CD14-positive monocyte (primary cell): Measurements from ENCODE around the gene COPB2. TPM values are rescaled to one million over a fixed set of nuclear protein-coding genes. Genes with fewer than 3 reads are reported as not detected.

Source experiments
- DNase-seq, 3 donors: peaks; one replicate each; pipeline ENCODE4 v3.0.0-alpha.2; 2011 to 2022
- H2AFZ ChIP-seq: 2 replicates; pipeline ENCODE4 v1.6.0; 2012; ENCODE audit warnings: mild to moderate bottlenecking, low read depth, low read length, inconsistent platforms; ENCODE audit not compliant: insufficient read depth, poor library complexity, severe bottlenecking
- H3K27ac ChIP-seq, 2 donors: 1 replicate in 1 of 2; 2 replicates in 1 of 2; pipeline ENCODE4 v1.5.1; 2012 to 2013; ENCODE audit warnings: low read length in 2 of 2, control low read depth in 1 of 2, inconsistent platforms in 1 of 2, low read depth in 1 of 2, mild to moderate bottlenecking in 1 of 2
- H3K27me3 ChIP-seq, 2 donors: one replicate each; pipeline versions ENCODE4 v1.6.0 to v1.6.1; 2011 to 2013; ENCODE audit warnings: low read length in 2 of 2; ENCODE audit not compliant: control insufficient read depth in 2 of 2, insufficient read depth in 2 of 2
- H3K36me3 ChIP-seq, 2 donors: replicated peaks in 1 of 2; 1 replicate in 1 of 2; 2 replicates in 1 of 2; pipeline versions ENCODE4 v1.5.1 to v1.6.1; 2012 to 2013; ENCODE audit warnings: low read length in 2 of 2, control low read depth in 1 of 2, inconsistent platforms in 1 of 2, mild to moderate bottlenecking in 1 of 2; ENCODE audit not compliant: insufficient read depth in 2 of 2, control insufficient read depth in 1 of 2
- H3K4me1 ChIP-seq, 2 donors: 1 replicate in 1 of 2; 2 replicates in 1 of 2; pipeline versions ENCODE4 v1.5.1 to v1.6.1; 2012 to 2013; ENCODE audit warnings: low read length in 2 of 2, control low read depth in 1 of 2, inconsistent platforms in 1 of 2, mild to moderate bottlenecking in 1 of 2, moderate library complexity in 1 of 2; ENCODE audit not compliant: insufficient read depth in 2 of 2, control insufficient read depth in 1 of 2
- H3K4me2 ChIP-seq: replicated peaks from 2 replicates; pipeline ENCODE3; 2012; ENCODE audit warnings: low read length, moderate library complexity, mild to moderate bottlenecking; ENCODE audit not compliant: poor library complexity, severe bottlenecking; ENCODE audit errors: extremely low read depth
- H3K4me3 ChIP-seq, 3 experiments: fragments of 200-600 bp in 1 of 3; sonication (generic) in 1 of 3; replicated peaks in 1 of 3; 1 replicate in 2 of 3; 2 replicates in 1 of 3; pipeline ENCODE4 v1.5.1; 2011 to 2013; ENCODE audit warnings: low read length in 3 of 3, mild to moderate bottlenecking in 3 of 3, control low read depth in 2 of 3, low read depth in 2 of 3, inconsistent platforms in 1 of 3, moderate library complexity in 1 of 3
- H3K79me2 ChIP-seq: 2 replicates; pipeline ENCODE4 v1.6.0; 2012; ENCODE audit warnings: mild to moderate bottlenecking, control low read depth, inconsistent platforms, low read length, moderate library complexity; ENCODE audit not compliant: insufficient read depth
- H3K9ac ChIP-seq: 2 replicates; pipeline ENCODE4 v1.6.0; 2017; ENCODE audit warnings: low read length, mild to moderate bottlenecking; ENCODE audit not compliant: insufficient read depth, poor library complexity, severe bottlenecking
- H3K9me3 ChIP-seq, 2 donors: replicated peaks in 1 of 2; 1 replicate in 1 of 2; 2 replicates in 1 of 2; pipeline versions ENCODE4 v1.5.1 to v1.6.1; 2012 to 2013; ENCODE audit warnings: low read length in 2 of 2, control low read depth in 1 of 2; ENCODE audit not compliant: control insufficient read depth in 1 of 2, insufficient read depth in 1 of 2
- H4K20me1 ChIP-seq: 2 replicates; pipeline ENCODE4 v1.6.0; 2012; ENCODE audit warnings: mild to moderate bottlenecking, low read length, control low read depth, moderate library complexity; ENCODE audit not compliant: insufficient read depth
- H3K27ac Mint-ChIP-seq, 7 donors: one replicate each; pipeline ENCODE4 v1.8.0; 2020; ENCODE audit warnings: mild to moderate bottlenecking in 7 of 7, mixed read lengths in 7 of 7, moderate library complexity in 6 of 7, inconsistent platforms in 2 of 7
- H3K27me3 Mint-ChIP-seq, 3 donors: one replicate each; pipeline ENCODE4 v1.8.0; 2021 to 2022; ENCODE audit warnings: low read depth in 3 of 3, mild to moderate bottlenecking in 3 of 3, mixed read lengths in 3 of 3, moderate library complexity in 3 of 3, inconsistent platforms in 1 of 3
- H3K36me3 Mint-ChIP-seq, 2 donors: one replicate each; pipeline ENCODE4 v1.8.0; 2020; ENCODE audit warnings: mixed read lengths in 2 of 2, inconsistent platforms in 1 of 2, mild to moderate bottlenecking in 1 of 2
- H3K4me1 Mint-ChIP-seq: one replicate; pipeline ENCODE4 v1.8.0; 2020; ENCODE audit warnings: mild to moderate bottlenecking, mixed read lengths
- H3K4me3 Mint-ChIP-seq, 2 donors: one replicate each; pipeline ENCODE4 v1.8.0; 2020; ENCODE audit warnings: mild to moderate bottlenecking in 2 of 2, mixed read lengths in 2 of 2, moderate library complexity in 1 of 2
- H3K9me3 Mint-ChIP-seq, 7 donors: one replicate each; pipeline ENCODE4 v1.8.0; 2020 to 2022; ENCODE audit warnings: mixed read lengths in 7 of 7, mild to moderate bottlenecking in 6 of 7, moderate library complexity in 6 of 7, inconsistent platforms in 2 of 7
- WGBS: methylation state at CpG from one replicate; pipeline ENCODE4 v1.1.5; 2013; ENCODE audit warnings: missing lambda C conversion rate; ENCODE audit not compliant: insufficient coverage; 5-methylcytosine and 5-hydroxymethylcytosine counted together
- intact Hi-C, 2 donors: fragments of 100-400 bp; cut with micrococcal nuclease; formaldehyde crosslinking; loops; one replicate each; pipeline versions ENCODE4 v1.15.0 to v1.15.1; 2023
- polyA plus RNA-seq, 3 donors: library from polyadenylated mRNA; depleted of rRNA in 1 of 3; unstranded in 2 of 3; stranded (reverse) in 1 of 3; fragments of 300-500 nt in 2 of 3; fragments of >200 nt in 1 of 3; fragmentation: Illumina TruSeq in 2 of 3; gene quantifications; 1 replicate in 2 of 3; 2 replicates in 1 of 3; pipeline ENCODE4 v1.2.3, GENCODE V29; 2012 to 2021
- TF ChIP-seq, protein P1 (sequence below): fragments of 200-600 bp; IDR thresholded peaks from one replicate; pipeline ENCODE4 v1.8.0; 2022; ENCODE audit warnings: antibody characterized with exemption, mild to moderate bottlenecking

The COPB2 gene
- polyA plus RNA-seq, 3 donors: 22.6 to 95.6 (median 76.9) TPM

- no peaks in the 10 kb centered on the region for H3K27me3 ChIP-seq
- H3K9ac ChIP-seq: no peak overlapping the region
- H4K20me1 ChIP-seq: peaks cover 50% of the 10 kb centered on the region
- H3K36me3 ChIP-seq: peaks cover 98% of the 10 kb centered on the region in 2 donors
- Mint-ChIP-seq H3K4me3 (no peak overlapping the region), H3K36me3 (peaks cover 78 to 88% of the 10 kb centered on the region in 2 donors), H3K27ac (peak overlapping the region in 1 of 7 donors; percentile 7), H3K4me1 (no peaks in the 10 kb centered on the region), H3K27me3 (no peaks in the 10 kb centered on the region), H3K9me3 (no peaks in the 10 kb centered on the region)
- no peak overlapping the region for H2AFZ ChIP-seq
- peaks cover 38% of the 10 kb centered on the region for H3K79me2 ChIP-seq
- no peak overlapping the region for H3K27ac ChIP-seq
- H3K4me1 ChIP-seq: no peaks in the 10 kb centered on the region
- no peak overlapping the region for H3K4me2 ChIP-seq
- no peak overlapping the region for H3K4me3 ChIP-seq
- no peaks in the 10 kb centered on the region for H3K9me3 ChIP-seq
- WGBS: no CpG with 5 or more reads among the region's 3 CpGs
- intact Hi-C loops: no loop called here
- TF ChIP-seq, protein P1, sequence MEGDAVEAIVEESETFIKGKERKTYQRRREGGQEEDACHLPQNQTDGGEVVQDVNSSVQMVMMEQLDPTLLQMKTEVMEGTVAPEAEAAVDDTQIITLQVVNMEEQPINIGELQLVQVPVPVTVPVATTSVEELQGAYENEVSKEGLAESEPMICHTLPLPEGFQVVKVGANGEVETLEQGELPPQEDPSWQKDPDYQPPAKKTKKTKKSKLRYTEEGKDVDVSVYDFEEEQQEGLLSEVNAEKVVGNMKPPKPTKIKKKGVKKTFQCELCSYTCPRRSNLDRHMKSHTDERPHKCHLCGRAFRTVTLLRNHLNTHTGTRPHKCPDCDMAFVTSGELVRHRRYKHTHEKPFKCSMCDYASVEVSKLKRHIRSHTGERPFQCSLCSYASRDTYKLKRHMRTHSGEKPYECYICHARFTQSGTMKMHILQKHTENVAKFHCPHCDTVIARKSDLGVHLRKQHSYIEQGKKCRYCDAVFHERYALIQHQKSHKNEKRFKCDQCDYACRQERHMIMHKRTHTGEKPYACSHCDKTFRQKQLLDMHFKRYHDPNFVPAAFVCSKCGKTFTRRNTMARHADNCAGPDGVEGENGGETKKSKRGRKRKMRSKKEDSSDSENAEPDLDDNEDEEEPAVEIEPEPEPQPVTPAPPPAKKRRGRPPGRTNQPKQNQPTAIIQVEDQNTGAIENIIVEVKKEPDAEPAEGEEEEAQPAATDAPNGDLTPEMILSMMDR: no peak
- DNase-seq: no peak
Measured at GRCh38 chr3:139377378-139377777, 12.1 kb downstream of the COPB2 start.

- Histone ChIP-seq H3K4me1 (no peaks in the 10 kb centered on the region), H3K79me2 (peaks cover 8% of the 10 kb centered on the region), H3K9ac (no peak overlapping the region), H3K4me2 (no peak overlapping the region), H3K9me3 (no peaks in the 10 kb centered on the region), H3K27ac (no peak overlapping the region), H3K27me3 (no peaks in the 10 kb centered on the region), H3K36me3 (peaks cover 98 to 100% of the 10 kb centered on the region in 2 donors), H3K4me3 (no peak overlapping the region), H4K20me1 (peaks cover 24% of the 10 kb centered on the region), H2AFZ (no peak overlapping the region)
- TF ChIP-seq, protein P1: no peak
- Mint-ChIP-seq H3K4me3 (no peak overlapping the region), H3K9me3 (no peaks in the 10 kb centered on the region), H3K36me3 (peaks cover 82 to 93% of the 10 kb centered on the region in 2 donors), H3K27ac (no peak overlapping the region), H3K4me1 (no peaks in the 10 kb centered on the region), H3K27me3 (no peaks in the 10 kb centered on the region)
- intact Hi-C loops: no loop called here
- WGBS: no CpG with 5 or more reads among the region's 2 CpGs
- no peak for DNase-seq
Measured at GRCh38 chr3:139374099-139374498, 15.3 kb downstream of the COPB2 start.
